Keratinocyte (primary cell): ENCODE measurements around the gene ACSF3.

ENCODE experiments used
- CTCF ChIP-seq, 3 experiments: IDR thresholded peaks in 1 of 3; conservative IDR thresholded peaks in 1 of 3; optimal IDR thresholded peaks in 1 of 3; 2 replicates in 2 of 3; 3 replicates in 1 of 3; pipeline versions ENCODE3 to v1.5.1; 2011; ENCODE audit warnings: low read length in 3 of 3, mild to moderate bottlenecking in 3 of 3, moderate library complexity in 2 of 3, control low read depth in 1 of 3, inconsistent platforms in 1 of 3; ENCODE audit not compliant: insufficient read depth in 2 of 3; ENCODE audit errors: extremely low read depth in 1 of 3
- EZH2 ChIP-seq: IDR thresholded peaks from one replicate; pipeline ENCODE4 v1.6.1; 2012; ENCODE audit warnings: inconsistent platforms, mild to moderate bottlenecking, low read length, moderate library complexity

- no peak for TF ChIP-seq CTCF (optimal IDR thresholded peaks at IDR 0.05 in 1 of 3, IDR thresholded peaks at IDR 0.05 in 1 of 3, conservative IDR thresholded peaks at IDR 0.05 in 1 of 3; ENCODE audit: extremely low read depth in 1 of 3, insufficient read depth in 2 of 3, low read length in 3 of 3)
- no peak for TF ChIP-seq EZH2
Measured at GRCh38 chr16:89189358-89190025, 95.8 kb downstream of the ACSF3 start.
